Fibroblast of mammary gland (primary cell): ENCODE measurements around the gene MRPS7.

Experiments
- DNase-seq: peaks from one replicate; pipeline ENCODE4 v3.0.0-alpha.2; 2010; ENCODE audit warnings: low read depth
- H3K4me3 ChIP-seq: 2 replicates; pipeline ENCODE4 v1.5.1; 2011; ENCODE audit warnings: low read depth, mild to moderate bottlenecking, low read length, moderate library complexity; ENCODE audit not compliant: control insufficient read depth
- TF ChIP-seq, protein P1 (sequence below): conservative IDR thresholded peaks from 2 replicates; pipeline ENCODE4 v1.5.1; 2011; ENCODE audit warnings: low read depth, low read length, inconsistent platforms; ENCODE audit not compliant: control insufficient read depth, insufficient read depth

MRPS7 gene

DNA sequence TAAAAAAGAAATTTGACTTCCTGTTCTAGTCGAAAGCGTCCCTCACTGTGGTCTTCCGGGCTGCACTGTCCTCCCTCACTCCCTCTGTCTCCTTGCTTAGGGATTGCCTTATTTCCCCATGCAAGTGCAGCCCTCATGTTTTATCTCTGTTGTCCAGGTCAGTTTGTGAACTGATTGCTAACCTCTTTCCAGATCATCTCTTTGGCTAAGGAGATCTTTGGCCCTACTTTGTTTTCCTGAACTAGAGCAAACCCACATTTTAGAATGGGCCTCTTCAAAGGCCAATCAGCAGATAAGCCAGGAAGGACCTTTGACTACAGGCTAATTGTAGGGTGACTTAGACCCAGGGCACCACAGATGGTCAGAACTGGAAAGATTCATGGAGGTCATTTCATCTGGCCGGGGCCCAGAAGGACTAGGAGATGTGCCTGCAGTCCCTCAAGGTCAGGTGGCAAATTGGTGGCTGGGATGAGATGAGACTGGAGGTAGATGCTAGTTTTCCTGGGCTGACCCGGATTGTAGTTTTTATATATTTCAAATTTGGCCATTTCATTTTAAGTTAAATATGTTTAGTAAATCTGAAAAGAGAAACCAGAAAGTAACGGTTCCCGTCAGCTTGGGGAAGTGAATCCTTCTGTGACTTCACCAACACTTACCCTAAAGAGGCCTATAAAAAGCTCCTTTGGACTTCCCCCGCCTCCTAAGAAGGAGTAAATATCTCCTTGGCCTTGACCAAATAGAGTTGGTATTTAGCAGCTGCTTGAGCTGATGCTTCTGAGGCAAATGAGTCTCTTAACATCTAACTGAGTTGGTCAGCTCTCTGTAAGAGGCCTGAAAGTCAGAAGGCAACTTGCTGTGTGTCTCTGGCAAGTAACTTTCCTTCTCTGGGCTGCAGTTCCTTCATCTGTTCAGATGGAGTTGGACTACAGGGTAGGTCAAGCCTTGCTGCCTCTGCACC lies 33.8 kb downstream of the MRPS7 start:
- TF ChIP-seq, protein P1, sequence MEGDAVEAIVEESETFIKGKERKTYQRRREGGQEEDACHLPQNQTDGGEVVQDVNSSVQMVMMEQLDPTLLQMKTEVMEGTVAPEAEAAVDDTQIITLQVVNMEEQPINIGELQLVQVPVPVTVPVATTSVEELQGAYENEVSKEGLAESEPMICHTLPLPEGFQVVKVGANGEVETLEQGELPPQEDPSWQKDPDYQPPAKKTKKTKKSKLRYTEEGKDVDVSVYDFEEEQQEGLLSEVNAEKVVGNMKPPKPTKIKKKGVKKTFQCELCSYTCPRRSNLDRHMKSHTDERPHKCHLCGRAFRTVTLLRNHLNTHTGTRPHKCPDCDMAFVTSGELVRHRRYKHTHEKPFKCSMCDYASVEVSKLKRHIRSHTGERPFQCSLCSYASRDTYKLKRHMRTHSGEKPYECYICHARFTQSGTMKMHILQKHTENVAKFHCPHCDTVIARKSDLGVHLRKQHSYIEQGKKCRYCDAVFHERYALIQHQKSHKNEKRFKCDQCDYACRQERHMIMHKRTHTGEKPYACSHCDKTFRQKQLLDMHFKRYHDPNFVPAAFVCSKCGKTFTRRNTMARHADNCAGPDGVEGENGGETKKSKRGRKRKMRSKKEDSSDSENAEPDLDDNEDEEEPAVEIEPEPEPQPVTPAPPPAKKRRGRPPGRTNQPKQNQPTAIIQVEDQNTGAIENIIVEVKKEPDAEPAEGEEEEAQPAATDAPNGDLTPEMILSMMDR: no peak
- DNase-seq: no peak
- H3K4me3 ChIP-seq: no peak overlapping the region

DNA sequence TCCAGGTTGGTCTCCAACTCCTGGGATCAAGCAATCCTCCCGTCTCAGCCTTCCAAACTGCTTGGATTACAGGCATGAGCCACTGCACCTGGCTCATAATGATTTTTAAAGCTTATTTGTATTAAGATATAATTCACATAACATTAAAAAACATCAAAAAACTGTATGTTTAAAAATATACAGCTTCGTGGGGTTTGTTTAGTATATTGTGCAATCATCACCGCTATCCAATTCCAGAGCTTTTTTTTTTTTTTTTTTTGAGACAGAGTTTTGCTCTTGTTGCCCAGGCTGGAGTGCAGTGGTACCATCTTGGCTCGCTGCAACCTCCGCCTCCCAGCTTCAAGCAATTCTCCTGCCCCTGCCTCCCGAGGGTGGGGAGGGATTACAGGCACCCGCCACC lies 38.6 kb downstream of the MRPS7 start:
- DNase-seq: no peak

DNA sequence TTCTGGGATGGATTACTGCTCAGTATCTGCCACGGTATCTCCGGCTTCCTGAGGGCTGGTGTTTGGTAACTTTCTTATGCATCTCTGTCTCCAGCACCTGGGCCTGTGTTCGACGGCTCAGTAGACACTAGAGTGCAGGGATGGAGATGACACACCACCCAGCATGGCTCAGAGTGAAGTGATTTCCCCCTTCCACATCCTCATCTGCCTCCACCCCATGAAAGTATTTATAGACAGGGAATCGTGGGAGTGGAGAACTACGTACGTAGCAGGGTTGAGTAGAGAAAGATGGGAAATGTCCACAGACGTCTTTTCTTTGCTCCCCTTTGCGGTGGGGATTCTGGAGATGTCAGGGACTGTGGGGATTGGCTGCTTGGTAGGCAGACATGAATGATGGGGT lies 39.4 kb downstream of the MRPS7 start:
- TF ChIP-seq, protein P1: no peak
- DNase-seq: no peak
- H3K4me3 ChIP-seq: no peak overlapping the region

More for the DNA sequence above, 38.6 kb downstream of the MRPS7 start:
- H3K4me3 ChIP-seq: no peak overlapping the region
- TF ChIP-seq, protein P1: no peak

DNA sequence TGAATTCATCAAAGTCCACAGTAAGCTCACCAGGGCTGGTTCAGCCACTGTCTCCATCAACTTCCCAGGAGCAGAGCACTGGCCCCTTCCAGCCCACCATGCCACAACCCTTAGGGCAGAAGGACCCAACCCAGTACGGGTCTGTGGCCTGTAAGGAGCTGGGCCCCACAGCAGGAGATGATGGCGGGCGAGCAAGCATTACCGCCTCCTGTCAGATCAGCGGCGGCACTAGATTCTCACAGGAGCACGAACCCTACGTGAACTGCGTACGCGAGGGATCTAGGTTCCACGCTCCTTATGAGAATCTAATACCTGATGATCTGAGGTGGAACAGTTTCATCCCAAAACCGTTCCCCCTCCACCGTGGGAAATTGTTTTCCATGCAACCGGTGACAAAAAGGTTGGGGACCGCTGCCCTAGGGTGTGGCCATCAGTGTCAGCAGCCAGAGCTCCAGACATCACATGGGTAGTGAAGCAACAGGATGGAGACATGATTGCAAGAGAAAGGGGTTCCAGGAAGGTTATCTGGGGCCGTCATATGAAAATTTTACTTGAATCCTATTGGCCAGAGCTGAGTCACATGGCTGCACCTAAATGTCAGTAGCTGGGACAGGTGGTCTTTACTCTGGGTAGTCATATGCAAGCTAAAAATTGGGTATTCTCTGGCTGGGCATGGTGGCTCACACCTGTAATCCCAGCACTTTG lies 40.0 kb downstream of the MRPS7 start:
- DNase-seq: no peak
- no peak overlapping the region for H3K4me3 ChIP-seq
- TF ChIP-seq, protein P1: no peak

DNA sequence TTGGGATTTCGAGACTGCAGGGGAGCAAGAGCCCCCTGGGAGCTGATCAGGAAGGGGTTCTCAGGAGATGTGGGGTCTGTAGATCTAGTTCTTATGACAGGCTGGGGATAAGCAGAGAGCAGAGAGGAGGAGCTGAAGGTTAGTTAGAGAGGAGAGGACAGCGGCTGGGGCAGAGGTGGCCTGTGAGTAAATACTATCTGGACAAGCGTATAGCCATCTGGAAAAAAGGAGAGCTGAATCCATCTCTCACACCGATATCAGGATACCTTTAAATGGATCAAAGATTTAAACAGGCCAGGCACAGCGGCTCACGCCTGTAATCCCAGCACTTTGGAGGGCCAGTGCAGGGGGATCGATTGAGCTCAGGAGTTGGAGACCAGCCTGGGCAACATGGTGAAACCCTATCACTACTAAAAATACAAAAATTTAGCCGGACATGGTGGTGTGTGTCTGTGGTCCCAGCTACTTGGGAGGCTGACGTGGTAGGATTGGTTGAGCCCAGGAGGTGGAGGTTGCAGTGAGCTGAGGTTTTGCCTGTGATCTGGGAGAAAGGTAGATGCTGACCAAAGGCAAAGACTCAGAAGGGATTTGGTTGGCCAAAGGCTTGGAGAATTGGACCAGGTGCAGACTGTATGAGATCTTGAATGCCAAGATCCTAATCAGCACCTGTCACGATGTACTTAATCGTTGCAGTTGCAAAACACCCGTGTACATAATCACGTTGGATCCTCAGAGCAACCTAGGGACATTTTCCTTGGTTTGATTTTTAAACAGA lies 46.5 kb downstream of the MRPS7 start:
- H3K4me3 ChIP-seq: no peak overlapping the region
- TF ChIP-seq, protein P1: no peak
- DNase-seq: no peak

DNA sequence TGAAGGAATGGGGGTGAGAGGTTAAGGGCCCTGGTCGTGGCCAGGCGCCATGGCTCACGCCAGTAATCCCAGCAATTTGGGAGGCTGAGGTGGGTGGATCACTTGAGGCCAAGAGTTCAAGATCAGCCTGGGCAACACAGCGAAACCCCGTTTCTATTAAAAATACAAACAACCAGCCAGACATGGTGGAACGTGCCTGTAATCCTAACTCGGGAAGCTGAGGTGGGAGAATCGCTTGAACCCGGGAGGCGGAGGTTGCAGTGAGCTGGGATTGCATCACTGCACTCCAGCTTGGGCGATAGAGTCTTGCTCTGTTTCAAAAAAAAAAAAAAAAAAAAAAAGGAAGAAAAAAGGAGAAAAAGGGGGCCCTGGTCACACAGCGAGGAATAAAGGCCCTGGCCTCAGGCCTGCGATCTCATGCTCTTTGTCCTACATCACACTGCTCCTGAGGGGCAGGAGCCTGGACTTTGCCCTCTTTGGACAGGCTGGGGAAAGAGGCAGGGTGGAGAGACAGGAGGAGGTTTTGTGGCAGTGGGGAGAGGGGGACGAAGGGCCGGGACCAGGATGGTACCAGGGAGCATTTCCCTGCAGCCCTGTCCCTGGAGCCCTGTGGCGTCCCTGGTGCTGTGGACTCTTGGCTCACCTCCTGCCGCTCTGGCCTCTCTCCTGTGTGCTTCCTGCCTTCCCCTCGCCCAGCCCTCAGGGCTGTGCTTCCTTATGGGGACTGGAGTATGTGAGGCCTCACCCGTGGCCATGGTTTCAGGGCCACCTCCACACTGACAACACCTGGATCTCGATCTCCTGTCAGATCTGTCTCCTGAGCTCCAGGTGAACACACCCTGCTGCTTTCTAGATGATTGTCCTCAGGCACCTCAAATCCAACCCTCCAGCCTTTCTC lies 47.3 kb downstream of the MRPS7 start:
- no peak overlapping the region for H3K4me3 ChIP-seq
- DNase-seq: no peak
- TF ChIP-seq, protein P1: no peak
